CD4-positive, alpha-beta T cell (primary cell): Measurements from ENCODE around the gene RPL37A. TPM values are rescaled to one million over a fixed set of nuclear protein-coding genes. Genes with fewer than 3 reads are reported as not detected.

Experiments
- ATAC-seq: fragments of 200-7000 bp; cut with Tn5 transposase; one replicate; pipeline ENCODE4 v1.10.0; 2022; ENCODE audit warnings: mild to moderate bottlenecking; ENCODE audit not compliant: poor library complexity
- CTCF ChIA-PET: fragments of 350-600 bp; sonication (Branson Sonifier 250); formaldehyde crosslinking; loops from one replicate; lab custom pipeline; 2021; ENCODE audit warnings: antibody characterized with exemption, inconsistent platforms; lab: Charles Lee
- POLR2A ChIA-PET: fragments of 350-600 bp; sonication (Branson Sonifier 250); formaldehyde crosslinking; loops from one replicate; lab custom pipeline; 2021; ENCODE audit warnings: antibody characterized with exemption, inconsistent platforms; lab: Charles Lee
- DNase-seq, 14 experiments: peaks; one replicate each; pipeline ENCODE4 v3.0.0-alpha.2; 2013 to 2020; ENCODE audit warnings: mixed read lengths in 2 of 14
- H3K27ac ChIP-seq, 2 donors: one replicate each; pipeline versions ENCODE4 v1.5.1 to v1.7.0; 2013; ENCODE audit warnings: low read length in 2 of 2, low read depth in 1 of 2, mild to moderate bottlenecking in 1 of 2
- H3K27me3 ChIP-seq, 2 experiments: 1 replicate in 1 of 2; 2 replicates in 1 of 2; pipeline versions ENCODE4 v1.6.1 to v1.7.0; 2013; ENCODE audit warnings: low read length in 2 of 2, control low read depth in 1 of 2, mild to moderate bottlenecking in 1 of 2, moderate library complexity in 1 of 2; ENCODE audit not compliant: insufficient read depth in 2 of 2, control insufficient read depth in 1 of 2
- H3K36me3 ChIP-seq: one replicate; pipeline ENCODE4 v1.6.1; 2013; ENCODE audit warnings: low read length, control low read depth; ENCODE audit not compliant: insufficient read depth
- H3K4me1 ChIP-seq: one replicate; pipeline ENCODE4 v1.6.1; 2013; ENCODE audit warnings: low read length, control low read depth; ENCODE audit not compliant: insufficient read depth
- H3K4me3 ChIP-seq: one replicate; pipeline ENCODE4 v1.5.1; 2013; ENCODE audit warnings: mild to moderate bottlenecking, low read length, moderate library complexity
- H3K9me3 ChIP-seq, 2 experiments: 1 replicate in 1 of 2; 2 replicates in 1 of 2; pipeline versions ENCODE4 v1.6.1 to v1.7.0; 2013; ENCODE audit warnings: low read length in 2 of 2, mild to moderate bottlenecking in 2 of 2, control low read depth in 1 of 2, moderate library complexity in 1 of 2; ENCODE audit not compliant: control insufficient read depth in 1 of 2, insufficient read depth in 1 of 2
- H3K27ac Mint-ChIP-seq: one replicate; pipeline ENCODE4 v1.8.0; 2020; ENCODE audit warnings: mixed read lengths
- H3K27me3 Mint-ChIP-seq: one replicate; pipeline ENCODE4 v1.8.0; 2021; ENCODE audit warnings: mixed read lengths
- H3K36me3 Mint-ChIP-seq: one replicate; pipeline ENCODE4 v1.8.0; 2021; ENCODE audit warnings: low read depth, mixed read lengths
- H3K4me1 Mint-ChIP-seq: one replicate; pipeline ENCODE4 v1.8.0; 2021; ENCODE audit warnings: low read depth, mixed read lengths
- H3K4me3 Mint-ChIP-seq: one replicate; pipeline ENCODE4 v1.8.0; 2020; ENCODE audit warnings: mild to moderate bottlenecking, mixed read lengths
- H3K9me3 Mint-ChIP-seq: one replicate; pipeline ENCODE4 v1.8.0; 2020; ENCODE audit warnings: mixed read lengths
- intact Hi-C, 2 experiments: fragments of 100-400 bp; cut with DNase I in 1 of 2; cut with micrococcal nuclease in 1 of 2; formaldehyde crosslinking; loops; one replicate each; pipeline versions ENCODE4 v1.15.1 to v1.9.0; 2023 to 2025; cut with DNase I, micrococcal nuclease
- total RNA-seq, 174 experiments: library from RNA in 2 of 174; stranded (reverse) in 2 of 174; gene quantifications; one replicate each; pipeline ENCODE4 v1.2.3 and lab custom pipeline; 2021 to 2026
- TF ChIP-seq, protein P1 (sequence below): fragments of 200-600 bp; IDR thresholded peaks from one replicate; pipeline ENCODE4 v1.8.0; 2022; ENCODE audit warnings: antibody characterized with exemption, mild to moderate bottlenecking

RPL37A gene
- total RNA-seq, 2 experiments from 2014 or later, result 4,138 to 4,142 TPM

DNA sequence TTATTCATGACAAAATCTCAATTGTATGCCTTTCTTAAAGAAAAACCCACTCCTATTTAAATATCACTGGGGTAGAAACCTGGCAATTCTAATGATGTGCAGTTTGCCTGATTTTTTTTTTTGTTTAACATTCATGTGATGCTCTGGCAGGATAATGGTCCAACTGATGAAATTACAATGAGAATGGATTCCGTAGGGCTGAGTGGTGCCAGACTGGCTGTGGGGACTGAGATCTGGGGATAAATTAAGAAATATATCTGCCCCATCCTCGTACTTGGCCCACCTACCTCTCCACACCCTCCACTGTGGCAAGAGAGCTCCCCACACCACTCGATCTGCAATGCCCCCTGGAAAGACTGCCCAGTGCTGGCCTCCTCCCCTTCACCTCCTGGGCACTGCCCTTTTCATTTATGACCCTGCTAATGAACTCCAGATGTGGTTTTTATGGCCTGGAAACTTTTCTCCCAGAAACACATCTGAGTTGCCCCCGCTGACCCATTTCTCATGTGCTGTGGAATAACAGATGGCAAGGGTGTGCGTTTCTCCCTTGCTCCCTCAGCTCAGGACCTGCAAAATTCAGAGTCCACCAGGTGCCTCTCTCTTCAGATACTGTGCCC is 33.0 kb upstream of the RPL37A start:
- Mint-ChIP-seq H3K27ac (no peak overlapping the region), H3K36me3 (peaks cover 71% of the 10 kb centered on the region), H3K27me3 (no peaks in the 10 kb centered on the region), H3K9me3 (no peaks in the 10 kb centered on the region), H3K4me3 (no peak overlapping the region), H3K4me1 (no peaks in the 10 kb centered on the region)
- Histone ChIP-seq H3K27ac (no peak overlapping the region), H3K4me1 (no peaks in the 10 kb centered on the region), H3K4me3 (no peak overlapping the region), H3K27me3 (no peaks in the 10 kb centered on the region), H3K36me3 (peaks cover 18% of the 10 kb centered on the region), H3K9me3 (no peaks in the 10 kb centered on the region)
- ChIA-PET CTCF (no interaction called here), POLR2A (no interaction called here)
- TF ChIP-seq, protein P1, sequence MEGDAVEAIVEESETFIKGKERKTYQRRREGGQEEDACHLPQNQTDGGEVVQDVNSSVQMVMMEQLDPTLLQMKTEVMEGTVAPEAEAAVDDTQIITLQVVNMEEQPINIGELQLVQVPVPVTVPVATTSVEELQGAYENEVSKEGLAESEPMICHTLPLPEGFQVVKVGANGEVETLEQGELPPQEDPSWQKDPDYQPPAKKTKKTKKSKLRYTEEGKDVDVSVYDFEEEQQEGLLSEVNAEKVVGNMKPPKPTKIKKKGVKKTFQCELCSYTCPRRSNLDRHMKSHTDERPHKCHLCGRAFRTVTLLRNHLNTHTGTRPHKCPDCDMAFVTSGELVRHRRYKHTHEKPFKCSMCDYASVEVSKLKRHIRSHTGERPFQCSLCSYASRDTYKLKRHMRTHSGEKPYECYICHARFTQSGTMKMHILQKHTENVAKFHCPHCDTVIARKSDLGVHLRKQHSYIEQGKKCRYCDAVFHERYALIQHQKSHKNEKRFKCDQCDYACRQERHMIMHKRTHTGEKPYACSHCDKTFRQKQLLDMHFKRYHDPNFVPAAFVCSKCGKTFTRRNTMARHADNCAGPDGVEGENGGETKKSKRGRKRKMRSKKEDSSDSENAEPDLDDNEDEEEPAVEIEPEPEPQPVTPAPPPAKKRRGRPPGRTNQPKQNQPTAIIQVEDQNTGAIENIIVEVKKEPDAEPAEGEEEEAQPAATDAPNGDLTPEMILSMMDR, result no peak
- ATAC-seq (no peak), DNase-seq (no peak)
- intact Hi-C loops, result no loop called here

DNA sequence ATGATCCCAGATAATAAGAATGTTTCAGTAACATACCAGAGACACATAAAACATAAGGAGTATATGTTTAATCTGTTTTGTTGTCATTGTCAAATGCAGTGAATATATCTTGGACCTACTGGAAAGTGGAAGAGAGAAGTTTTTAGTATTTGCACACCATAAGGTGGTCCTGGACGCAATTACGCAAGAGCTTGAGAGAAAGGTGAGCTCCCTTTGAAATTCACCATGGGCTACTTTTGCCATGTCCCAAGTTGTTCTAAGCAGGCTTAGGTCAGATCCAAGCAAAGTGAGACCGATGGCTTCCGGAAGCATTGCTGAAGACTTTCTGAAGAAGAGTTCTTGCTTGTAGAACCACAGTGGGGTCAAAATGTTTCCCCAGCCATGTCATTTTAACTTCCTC is 30.8 kb upstream of the RPL37A start:
- Histone ChIP-seq H3K9me3 (no peaks in the 10 kb centered on the region), H3K27me3 (no peaks in the 10 kb centered on the region), H3K4me1 (no peaks in the 10 kb centered on the region), H3K36me3 (peaks cover 21% of the 10 kb centered on the region), H3K4me3 (no peak overlapping the region), H3K27ac (no peak overlapping the region)
- ChIA-PET CTCF (no interaction called here), POLR2A (no interaction called here)
- no peak overlapping the region for H3K27ac Mint-ChIP-seq
- H3K4me3 Mint-ChIP-seq, result no peak overlapping the region
- ATAC-seq (no peak), DNase-seq (no peak)
- intact Hi-C loops, result no loop called here
- H3K9me3 Mint-ChIP-seq, result no peaks in the 10 kb centered on the region
- TF ChIP-seq, protein P1, result no peak
- H3K27me3 Mint-ChIP-seq, result no peaks in the 10 kb centered on the region
- H3K4me1 Mint-ChIP-seq, result no peaks in the 10 kb centered on the region
- peaks cover 68% of the 10 kb centered on the region for H3K36me3 Mint-ChIP-seq

DNA sequence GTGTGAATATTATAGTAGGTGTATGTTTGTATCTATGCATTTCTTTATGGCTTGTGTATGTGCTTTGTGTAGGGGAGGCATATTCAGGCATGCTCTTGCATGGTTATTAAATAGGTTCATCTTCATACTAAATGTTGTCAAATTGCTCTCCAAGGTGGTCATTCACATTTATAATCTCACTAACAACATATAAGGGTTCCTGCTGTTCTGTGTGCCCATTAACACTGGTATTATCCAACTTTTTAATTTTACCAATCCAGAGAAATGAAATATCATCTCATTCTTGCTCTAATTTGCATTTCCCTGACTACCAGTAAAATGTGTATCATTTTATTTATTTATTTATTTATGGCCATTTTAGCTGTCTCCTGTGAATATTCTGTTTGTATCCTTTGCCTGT is 29.0 kb upstream of the RPL37A start:
- Histone ChIP-seq H3K4me3 (no peak overlapping the region), H3K36me3 (peaks cover 15% of the 10 kb centered on the region), H3K9me3 (no peaks in the 10 kb centered on the region), H3K27me3 (no peaks in the 10 kb centered on the region), H3K4me1 (no peaks in the 10 kb centered on the region), H3K27ac (no peak overlapping the region)
- intact Hi-C loops, result no loop called here
- ATAC-seq (no peak), DNase-seq (no peak)
- no peaks in the 10 kb centered on the region for H3K27me3 Mint-ChIP-seq
- H3K4me3 Mint-ChIP-seq, result no peak overlapping the region
- POLR2A ChIA-PET, result no interaction called here
- CTCF ChIA-PET, result no interaction called here
- TF ChIP-seq, protein P1, result no peak
- no peak overlapping the region for H3K27ac Mint-ChIP-seq
- peaks cover 54% of the 10 kb centered on the region for H3K36me3 Mint-ChIP-seq
- H3K4me1 Mint-ChIP-seq, result peaks cover under 1% of the 10 kb centered on the region
- H3K9me3 Mint-ChIP-seq, result no peaks in the 10 kb centered on the region
